Adipocyte (in vitro differentiated cells): ENCODE data around the gene NUBP2.

ENCODE experiments used
- DNase-seq: peaks from one replicate; pipeline ENCODE4 v3.0.0-alpha.2; 2015; ENCODE audit warnings: low read depth
- H3K27me3 ChIP-seq: replicated peaks from 2 replicates; pipeline ENCODE4 v1.7.0; 2013; ENCODE audit warnings: mild to moderate bottlenecking, low read length, moderate library complexity; ENCODE audit not compliant: control insufficient read depth, insufficient read depth
- H3K36me3 ChIP-seq: 2 replicates; pipeline ENCODE4 v1.7.0; 2013; ENCODE audit warnings: low read length, mild to moderate bottlenecking, moderate library complexity; ENCODE audit not compliant: control insufficient read depth, insufficient read depth, severe bottlenecking
- H3K4me1 ChIP-seq: 2 replicates; pipeline ENCODE4 v1.7.0; 2013; ENCODE audit warnings: mild to moderate bottlenecking, low read length, moderate library complexity; ENCODE audit not compliant: control insufficient read depth, insufficient read depth
- H3K4me3 ChIP-seq: 2 replicates; pipeline ENCODE4 v1.7.0; 2013; ENCODE audit warnings: mild to moderate bottlenecking, low read length, moderate library complexity
- H3K9ac ChIP-seq: 2 replicates; pipeline ENCODE4 v1.7.0; 2013; ENCODE audit warnings: mild to moderate bottlenecking, low read length, moderate library complexity
- H3K9me3 ChIP-seq: 2 replicates; pipeline ENCODE4 v1.7.0; 2013; ENCODE audit warnings: mild to moderate bottlenecking, low read length, moderate library complexity; ENCODE audit not compliant: control insufficient read depth

Gene NUBP2

GRCh38 chr16:1828645-1829410, 46.1 kb downstream of the NUBP2 start:
- H3K9ac ChIP-seq = peak overlapping the region; percentile 64
- H3K9me3 ChIP-seq = no peaks in the 10 kb centered on the region
- peaks cover 25% of the 10 kb centered on the region for H3K4me1 ChIP-seq
- no peak for DNase-seq
- H3K27me3 ChIP-seq = no peaks in the 10 kb centered on the region
- peaks cover 4% of the 10 kb centered on the region for H3K36me3 ChIP-seq
- H3K4me3 ChIP-seq = peak overlapping the region; percentile 98

- Histone ChIP-seq H3K9me3 (no peaks in the 10 kb centered on the region), H3K4me1 (peaks cover 23% of the 10 kb centered on the region), H3K36me3 (peaks cover 4% of the 10 kb centered on the region), H3K4me3 (no peak overlapping the region), H3K9ac (no peak overlapping the region), H3K27me3 (no peaks in the 10 kb centered on the region)
- no peak for DNase-seq
Observed at GRCh38 chr16:1830213-1830612, 47.5 kb downstream of the NUBP2 start.

GRCh38 chr16:1831186-1832075, 48.7 kb downstream of the NUBP2 start:
- H3K9ac ChIP-seq = no peak overlapping the region
- H3K4me3 ChIP-seq = no peak overlapping the region
- H3K4me1 ChIP-seq = peaks cover 16% of the 10 kb centered on the region
- DNase-seq = no peak
- no peaks in the 10 kb centered on the region for H3K27me3 ChIP-seq
- H3K9me3 ChIP-seq = no peaks in the 10 kb centered on the region
- peaks cover 4% of the 10 kb centered on the region for H3K36me3 ChIP-seq

- no peak for DNase-seq
- Histone ChIP-seq H3K4me3 (no peak overlapping the region), H3K9ac (no peak overlapping the region)
Observed at GRCh38 chr16:1832838-1833454, 50.2 kb downstream of the NUBP2 start.

GRCh38 chr16:1834096-1834495, 51.3 kb downstream of the NUBP2 start:
- no peaks in the 10 kb centered on the region for H3K9me3 ChIP-seq
- H3K4me3 ChIP-seq = no peak overlapping the region
- peaks cover 4% of the 10 kb centered on the region for H3K36me3 ChIP-seq
- DNase-seq = no peak
- H3K27me3 ChIP-seq = no peaks in the 10 kb centered on the region
- no peak overlapping the region for H3K9ac ChIP-seq
- H3K4me1 ChIP-seq = peaks cover 7% of the 10 kb centered on the region

More at GRCh38 chr16:1832838-1833454, 50.2 kb downstream of the NUBP2 start:
- no peaks in the 10 kb centered on the region for H3K27me3 ChIP-seq
- H3K9me3 ChIP-seq = no peaks in the 10 kb centered on the region
- H3K36me3 ChIP-seq = peaks cover 4% of the 10 kb centered on the region
- H3K4me1 ChIP-seq = peaks cover 16% of the 10 kb centered on the region
